Measurements from ENCODE around the gene KMT2A.
"Not testable (repeated sequence)": the region's sequence is repeated elsewhere in the genome, so short reads cannot be mapped to it uniquely, and the experiment has no call there.

KMT2A gene

GRCh38 chr11:118401880-118402590, 34.3 kb upstream of the KMT2A start:
- H3K9me3 ChIP-seq (ENCODE audit: severe bottlenecking), result no peaks in the 10 kb centered on the region
- no peak for DNase-seq
- H3K36me3 ChIP-seq, result peaks cover 34% of the 10 kb centered on the region
- no peak for TF ChIP-seq CTCF (IDR thresholded peaks at IDR 0.05; ENCODE audit: low read depth, low read length)
- peak overlapping the region; percentile 92 for H3K4me3 ChIP-seq (ENCODE audit: low read depth, low read length)
- no peaks in the 10 kb centered on the region for H3K27me3 ChIP-seq (ENCODE audit: insufficient read depth, low read depth, severe bottlenecking)
- H3K27ac ChIP-seq, result peak overlapping the region; percentile 98

- H3K4me3 ChIP-seq (ENCODE audit: low read depth, low read length), result peak overlapping the region; percentile 92
- H3K27me3 ChIP-seq (ENCODE audit: insufficient read depth, low read depth, severe bottlenecking); H3K9me3 ChIP-seq (ENCODE audit: severe bottlenecking); H3K27ac ChIP-seq; DNase-seq: not testable (repeated sequence)
- peaks cover 36% of the 10 kb centered on the region for H3K36me3 ChIP-seq
Observed at GRCh38 chr11:118402594-118402993, 33.7 kb upstream of the KMT2A start.

GRCh38 chr11:118406599-118407166, 29.6 kb upstream of the KMT2A start:
- Histone ChIP-seq H3K36me3 (peaks cover 58% of the 10 kb centered on the region), H3K9me3 (ENCODE audit: severe bottlenecking) (no peaks in the 10 kb centered on the region), H3K27me3 (ENCODE audit: insufficient read depth, low read depth, severe bottlenecking) (no peaks in the 10 kb centered on the region), H3K4me3 (ENCODE audit: low read depth, low read length) (no peak overlapping the region), H3K27ac (no peak overlapping the region)
- TF ChIP-seq CTCF (IDR thresholded peaks at IDR 0.05; ENCODE audit: low read depth, low read length), result no peak
- no peak for DNase-seq

- Histone ChIP-seq H3K9me3 (ENCODE audit: severe bottlenecking) (no peaks in the 10 kb centered on the region), H3K36me3 (peaks cover 44% of the 10 kb centered on the region), H3K4me3 (ENCODE audit: low read depth, low read length) (no peak overlapping the region), H3K27ac (no peak overlapping the region), H3K27me3 (ENCODE audit: insufficient read depth, low read depth, severe bottlenecking) (no peaks in the 10 kb centered on the region)
- no peak for DNase-seq
- no peak for TF ChIP-seq CTCF (IDR thresholded peaks at IDR 0.05; ENCODE audit: low read depth, low read length)
Observed at GRCh38 chr11:118410055-118410745, 26.1 kb upstream of the KMT2A start.

- no peaks in the 10 kb centered on the region for H3K9me3 ChIP-seq (ENCODE audit: severe bottlenecking)
- TF ChIP-seq CTCF (IDR thresholded peaks at IDR 0.05; ENCODE audit: low read depth, low read length), result no peak
- no peak for DNase-seq
- no peaks in the 10 kb centered on the region for H3K27me3 ChIP-seq (ENCODE audit: insufficient read depth, low read depth, severe bottlenecking)
- H3K36me3 ChIP-seq, result peaks cover 33% of the 10 kb centered on the region
- H3K27ac ChIP-seq, result no peak overlapping the region
- H3K4me3 ChIP-seq (ENCODE audit: low read depth, low read length), result no peak overlapping the region
Observed at GRCh38 chr11:118411530-118411929, 24.8 kb upstream of the KMT2A start.

GRCh38 chr11:118412921-118413320, 23.4 kb upstream of the KMT2A start:
- Histone ChIP-seq H3K4me3 (ENCODE audit: low read depth, low read length) (no peak overlapping the region), H3K27me3 (ENCODE audit: insufficient read depth, low read depth, severe bottlenecking) (no peaks in the 10 kb centered on the region), H3K27ac (no peak overlapping the region), H3K36me3 (peaks cover 19% of the 10 kb centered on the region), H3K9me3 (ENCODE audit: severe bottlenecking) (no peaks in the 10 kb centered on the region)
- no peak for TF ChIP-seq CTCF (IDR thresholded peaks at IDR 0.05; ENCODE audit: low read depth, low read length)
- DNase-seq, result no peak

Data from WERI-Rb-1 (cell line).